HAP-1 (cell line): Measurements from ENCODE around the gene TDRD10.

Experiments
- DNase-seq, 2 experiments: peaks; one replicate each; pipeline ENCODE4 v3.0.0-alpha.2; 2016 to 2020; ENCODE audit warnings: low spot score in 2 of 2
- H3K27me3 ChIP-seq: fragments of 250-450 bp; sonication (Bioruptor Pico); 2 replicates; pipeline ENCODE4 v1.5.1; 2020; ENCODE audit warnings: low read depth, mild to moderate bottlenecking, moderate library complexity
- H3K36me3 ChIP-seq: fragments of 250-450 bp; sonication (Bioruptor Pico); replicated peaks from 2 replicates; pipeline ENCODE4 v1.5.1; 2020; ENCODE audit warnings: mild to moderate bottlenecking
- H3K4me1 ChIP-seq: fragments of 250-450 bp; sonication (Bioruptor Pico); 2 replicates; pipeline ENCODE4 v1.5.1; 2020; ENCODE audit warnings: mild to moderate bottlenecking
- H3K4me3 ChIP-seq: fragments of 250-450 bp; sonication (Bioruptor Pico); 2 replicates; pipeline ENCODE4 v1.5.1; 2020; ENCODE audit warnings: mild to moderate bottlenecking, moderate library complexity
- H3K9me3 ChIP-seq: fragments of 250-450 bp; sonication (Bioruptor Pico); 2 replicates; pipeline ENCODE4 v1.5.1; 2020; ENCODE audit warnings: mild to moderate bottlenecking, moderate library complexity
- in situ Hi-C: fragments of 300-500 bp; cut with MboI; formaldehyde crosslinking; loops from 3 replicates; pipeline ENCODE4 v1.14.3; 2020; ENCODE audit warnings: low sequenced_read_pairs, inconsistent platforms, mixed read lengths

TDRD10 gene, protein sequence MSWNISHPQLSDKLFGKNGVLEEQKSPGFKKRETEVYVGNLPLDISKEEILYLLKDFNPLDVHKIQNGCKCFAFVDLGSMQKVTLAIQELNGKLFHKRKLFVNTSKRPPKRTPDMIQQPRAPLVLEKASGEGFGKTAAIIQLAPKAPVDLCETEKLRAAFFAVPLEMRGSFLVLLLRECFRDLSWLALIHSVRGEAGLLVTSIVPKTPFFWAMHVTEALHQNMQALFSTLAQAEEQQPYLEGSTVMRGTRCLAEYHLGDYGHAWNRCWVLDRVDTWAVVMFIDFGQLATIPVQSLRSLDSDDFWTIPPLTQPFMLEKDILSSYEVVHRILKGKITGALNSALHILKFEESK

DNA sequence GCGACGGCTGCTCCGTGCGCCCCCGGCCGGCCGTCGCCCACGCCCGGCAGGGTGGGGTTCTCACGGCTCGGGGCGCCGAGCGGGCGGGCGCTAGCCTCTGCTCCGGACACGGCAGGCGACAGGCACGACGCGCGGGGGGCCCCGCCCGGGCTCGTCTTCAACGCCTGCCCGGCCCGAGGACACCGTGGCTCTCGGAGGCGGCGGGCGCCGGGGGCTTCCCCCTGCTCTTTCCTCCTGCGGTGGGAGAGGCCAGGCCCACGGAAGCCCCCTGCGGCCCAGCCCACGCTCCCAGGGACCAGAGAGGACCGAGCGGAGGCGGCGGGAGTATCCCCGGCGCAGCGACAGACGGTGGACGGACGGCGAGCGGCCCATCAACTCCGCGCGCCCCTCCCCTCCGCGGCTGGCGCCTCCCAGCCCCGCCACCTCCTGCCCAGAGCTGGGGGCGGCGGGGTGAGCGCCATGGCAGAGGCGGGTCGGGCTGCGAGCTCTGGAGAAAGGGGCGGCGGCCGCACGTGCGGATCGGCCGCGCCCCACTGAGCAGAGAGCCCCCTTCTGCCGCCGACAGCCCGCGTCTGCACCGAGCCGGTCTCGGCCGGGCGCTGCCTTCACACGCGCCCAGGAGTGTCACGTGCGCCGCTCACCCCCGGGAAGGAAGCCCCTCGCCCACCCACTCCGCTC, at the start of gene TDRD10, which contains the start of gene SHE:
TSS of gene TDRD10 (plus strand) at position 154 of the 678 bp plus-strand sequence. CDS start 4,685 bp downstream, outside the sequence.
TSS of gene SHE (minus strand) at position 347 of the 678 bp plus-strand sequence. CDS start 386 bp downstream, outside the sequence.
- no peaks in the 10 kb centered on the region for H3K4me1 ChIP-seq
- no peaks in the 10 kb centered on the region for H3K9me3 ChIP-seq
- no peaks in the 10 kb centered on the region for H3K36me3 ChIP-seq
- peaks cover 33% of the 10 kb centered on the region for H3K27me3 ChIP-seq
- no peak for DNase-seq
- in situ Hi-C loops, result no loop called here
- peak within 1 kb of the TSS; percentile 17 for H3K4me3 ChIP-seq

DNA sequence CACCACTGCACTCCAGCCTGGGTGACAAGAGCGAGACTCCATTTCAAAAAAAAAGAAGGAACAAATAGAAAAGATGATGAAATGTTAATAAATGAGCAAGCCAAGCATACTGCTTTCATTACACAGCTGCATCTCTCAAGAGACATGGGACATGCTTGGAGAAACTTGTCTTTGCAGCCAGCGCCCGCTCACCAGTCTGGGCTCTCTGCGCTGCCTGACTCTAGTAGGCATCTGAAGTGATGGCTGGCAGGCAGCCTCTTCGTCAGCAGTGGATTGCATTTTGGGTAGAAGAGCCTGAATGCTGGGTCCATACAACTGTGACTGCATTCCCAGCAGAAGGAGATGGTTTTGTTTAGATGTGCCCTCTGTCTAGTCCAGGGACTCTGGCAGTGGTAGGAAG, 48.9 kb upstream of the TDRD10 start:
- Histone ChIP-seq H3K4me3 (no peak overlapping the region), H3K27me3 (no peaks in the 10 kb centered on the region), H3K36me3 (no peaks in the 10 kb centered on the region), H3K9me3 (no peaks in the 10 kb centered on the region), H3K4me1 (no peaks in the 10 kb centered on the region)
- in situ Hi-C loops, result no loop called here
- DNase-seq, result no peak

GRCh38 chr1:154453574-154454352, 48.3 kb upstream of the TDRD10 start:
- H3K27me3 ChIP-seq, result no peaks in the 10 kb centered on the region
- DNase-seq, result no peak

GRCh38 chr1:154454386-154455120, 47.5 kb upstream of the TDRD10 start:
- Histone ChIP-seq H3K9me3 (no peaks in the 10 kb centered on the region), H3K36me3 (no peaks in the 10 kb centered on the region), H3K27me3 (no peaks in the 10 kb centered on the region), H3K4me1 (no peaks in the 10 kb centered on the region), H3K4me3 (no peak overlapping the region)
- in situ Hi-C loops, result no loop called here
- peak in 1 of 2 experiments; percentile 51 for DNase-seq

More at GRCh38 chr1:154453574-154454352, 48.3 kb upstream of the TDRD10 start:
- H3K4me1 ChIP-seq, result no peaks in the 10 kb centered on the region
- H3K4me3 ChIP-seq, result no peak overlapping the region
- no peaks in the 10 kb centered on the region for H3K36me3 ChIP-seq
- no peaks in the 10 kb centered on the region for H3K9me3 ChIP-seq
- in situ Hi-C loops, result no loop called here

GRCh38 chr1:154456631-154457030, 45.4 kb upstream of the TDRD10 start:
- in situ Hi-C loops, result no loop called here
- Histone ChIP-seq H3K9me3 (no peaks in the 10 kb centered on the region), H3K36me3 (no peaks in the 10 kb centered on the region), H3K27me3 (no peaks in the 10 kb centered on the region), H3K4me3 (no peak overlapping the region), H3K4me1 (no peaks in the 10 kb centered on the region)
- DNase-seq, result no peak

- no peak for DNase-seq
- in situ Hi-C loops, result no loop called here
- no peaks in the 10 kb centered on the region for H3K36me3 ChIP-seq
- no peaks in the 10 kb centered on the region for H3K9me3 ChIP-seq
- no peaks in the 10 kb centered on the region for H3K27me3 ChIP-seq
- no peaks in the 10 kb centered on the region for H3K4me1 ChIP-seq
- H3K4me3 ChIP-seq, result no peak overlapping the region
Measured at GRCh38 chr1:154459080-154459479, 42.9 kb upstream of the TDRD10 start.

DNA sequence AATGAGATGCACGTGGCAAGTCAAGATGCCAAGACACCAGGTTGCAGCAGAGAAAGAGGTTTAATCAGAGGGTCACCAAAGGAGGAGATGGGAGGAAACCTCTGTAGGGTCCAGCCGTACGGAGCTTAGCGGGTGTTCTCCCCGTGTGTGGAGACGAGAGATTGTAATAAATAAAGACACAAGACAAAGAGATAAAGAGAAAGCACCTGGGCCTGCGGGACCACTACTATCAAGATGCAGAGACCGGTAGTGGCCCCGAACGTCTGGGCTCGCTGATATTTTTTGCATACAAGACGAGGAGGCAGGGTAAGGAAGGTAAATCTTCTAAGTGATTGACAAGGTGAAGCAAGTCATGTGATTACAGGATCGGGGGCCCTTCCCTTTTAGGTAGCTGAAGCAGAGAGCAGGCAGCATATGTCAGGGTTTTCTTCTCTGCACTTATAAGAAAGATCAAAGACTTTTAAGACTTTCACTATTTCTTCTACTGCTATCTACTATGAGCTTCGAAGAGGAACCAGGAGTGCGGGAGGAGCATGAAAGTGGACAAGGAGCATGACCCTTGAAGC, 41.2 kb upstream of the TDRD10 start:
- in situ Hi-C loops, result no loop called here
- DNase-seq, result no peak
- no peaks in the 10 kb centered on the region for H3K27me3 ChIP-seq
- H3K4me3 ChIP-seq, result no peak overlapping the region
- no peaks in the 10 kb centered on the region for H3K36me3 ChIP-seq
- no peaks in the 10 kb centered on the region for H3K9me3 ChIP-seq
- no peaks in the 10 kb centered on the region for H3K4me1 ChIP-seq

GRCh38 chr1:154463512-154463990, 38.5 kb upstream of the TDRD10 start:
- H3K4me1 ChIP-seq, result no peaks in the 10 kb centered on the region

GRCh38 chr1:154465621-154466195, 36.3 kb upstream of the TDRD10 start:
- H3K9me3 ChIP-seq, result no peaks in the 10 kb centered on the region
- no peaks in the 10 kb centered on the region for H3K27me3 ChIP-seq
- in situ Hi-C loops, result no loop called here
- no peak for DNase-seq
- H3K36me3 ChIP-seq, result no peaks in the 10 kb centered on the region
- no peak overlapping the region for H3K4me3 ChIP-seq
- no peaks in the 10 kb centered on the region for H3K4me1 ChIP-seq

More at GRCh38 chr1:154463512-154463990, 38.5 kb upstream of the TDRD10 start:
- H3K4me3 ChIP-seq, result no peak overlapping the region
- no peaks in the 10 kb centered on the region for H3K36me3 ChIP-seq
- in situ Hi-C loops, result no loop called here
- H3K9me3 ChIP-seq, result no peaks in the 10 kb centered on the region
- no peak for DNase-seq
- H3K27me3 ChIP-seq, result no peaks in the 10 kb centered on the region

- DNase-seq, result no peak
- no peak overlapping the region for H3K4me3 ChIP-seq
- H3K4me1 ChIP-seq, result no peaks in the 10 kb centered on the region
- in situ Hi-C loops, result no loop called here
- H3K36me3 ChIP-seq, result no peaks in the 10 kb centered on the region
- H3K9me3 ChIP-seq, result no peaks in the 10 kb centered on the region
- H3K27me3 ChIP-seq, result no peaks in the 10 kb centered on the region
Measured at GRCh38 chr1:154466206-154466605, 35.8 kb upstream of the TDRD10 start.

DNA sequence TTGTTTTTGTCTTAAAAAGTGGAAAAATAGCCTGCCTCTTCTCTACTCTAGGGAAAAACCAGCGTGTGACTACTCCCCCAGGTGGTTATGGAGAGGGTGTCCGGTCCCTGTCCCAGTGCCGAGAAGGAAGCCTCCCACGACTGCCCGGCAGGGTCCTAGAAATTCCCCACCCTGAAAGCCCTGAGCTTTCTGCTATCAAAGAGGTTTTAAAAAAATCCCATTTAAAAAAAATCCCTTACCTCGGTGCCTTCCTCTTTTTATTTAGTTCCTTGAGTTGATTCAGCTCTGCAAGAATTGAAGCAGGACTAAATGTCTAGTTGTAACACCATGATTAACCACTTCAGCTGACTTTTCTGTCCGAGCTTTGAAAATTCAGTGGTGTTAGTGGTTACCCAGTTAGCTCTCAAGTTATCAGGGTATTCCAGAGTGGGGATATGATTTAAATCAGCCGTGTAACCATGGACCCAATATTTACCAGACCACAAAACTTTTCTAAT, 35.0 kb upstream of the TDRD10 start:
- DNase-seq, result no peak
- Histone ChIP-seq H3K36me3 (no peaks in the 10 kb centered on the region), H3K9me3 (no peaks in the 10 kb centered on the region), H3K27me3 (no peaks in the 10 kb centered on the region), H3K4me1 (no peaks in the 10 kb centered on the region), H3K4me3 (no peak overlapping the region)
- in situ Hi-C loops, result no loop called here

DNA sequence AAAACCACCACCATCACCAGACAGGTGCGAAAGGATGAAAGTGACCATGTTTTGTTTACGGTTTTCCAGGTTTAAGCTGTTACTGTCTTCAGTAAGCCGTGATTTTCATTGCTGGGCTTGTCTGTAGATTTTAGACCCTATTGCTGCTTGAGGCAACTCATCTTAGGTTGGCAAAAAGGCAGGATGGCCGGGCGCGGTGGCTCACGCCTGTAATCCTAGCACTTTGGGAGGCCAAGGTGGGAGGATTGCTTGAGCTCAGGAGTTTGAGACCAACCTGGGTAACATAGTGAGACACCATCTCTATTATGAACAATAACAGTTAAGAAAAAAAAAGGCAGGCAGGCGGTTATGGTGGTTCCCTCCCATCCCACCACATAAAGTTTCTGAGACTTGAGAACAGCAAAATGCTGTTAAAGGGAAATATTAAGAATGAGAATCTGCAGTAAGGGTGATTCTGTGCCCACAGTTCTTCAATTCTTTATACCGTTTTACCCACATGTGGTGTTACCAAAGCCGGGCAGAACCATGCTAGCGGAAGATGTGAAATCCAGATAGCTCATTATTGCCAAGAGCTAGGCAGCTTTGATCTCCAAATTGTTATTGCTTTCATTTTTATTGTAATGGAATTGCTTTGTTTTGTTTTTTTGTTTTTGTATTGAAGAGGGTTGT, 34.5 kb upstream of the TDRD10 start:
- no peaks in the 10 kb centered on the region for H3K9me3 ChIP-seq
- no peak overlapping the region for H3K4me3 ChIP-seq
- H3K36me3 ChIP-seq, result no peaks in the 10 kb centered on the region
- H3K4me1 ChIP-seq, result no peaks in the 10 kb centered on the region
- no peaks in the 10 kb centered on the region for H3K27me3 ChIP-seq
- in situ Hi-C loops, result no loop called here
- DNase-seq, result no peak
